HepG2 (cell line): ENCODE measurements around the gene CYCS. TPM values are rescaled to one million over a fixed set of nuclear protein-coding genes. Genes with fewer than 3 reads are reported as not detected.

Source experiments
- ATAC-seq: fragments of 200-7000 bp; cut with Tn5 transposase; 3 replicates; pipeline ENCODE4 v1.9.1; 2020; ENCODE audit warnings: mild to moderate bottlenecking, moderate library complexity
- BruUV-seq: library from RNA; stranded (reverse); fragments of 400-500 nt; replicated peaks from 2 replicates; lab custom pipeline; 2021; lab: Mats Ljungman, UMichigan
- CTCF ChIA-PET: fragments of 300-600 bp; formaldehyde crosslinking; extraction: SDS; loops from one replicate; lab custom pipeline; 2021; ENCODE audit warnings: low total read pairs, inconsistent platforms, low intra/inter-chr PET ratio; lab: Yijun Ruan, JAX
- POLR2A ChIA-PET: fragments of 350-600 bp; sonication (Branson Sonifier 250); formaldehyde crosslinking; loops from one replicate; lab custom pipeline; 2020; ENCODE audit warnings: antibody characterized with exemption, inconsistent platforms; lab: Yijun Ruan, JAX
- DNase-seq: peaks from one replicate; pipeline ENCODE4 v3.0.0-alpha.2; 2015; ENCODE audit warnings: low spot score
- FAIRE-seq: peaks from 3 replicates; lab custom pipeline; 2011; peaks lifted over from hg19 to GRCh38; lab: Jason Lieb, UNC
- H2AFZ ChIP-seq: one replicate; pipeline ENCODE4 v1.6.1; 2011; ENCODE audit warnings: low read length, inconsistent platforms
- H3K27ac ChIP-seq: fragments of 300-600 bp; 3 replicates; pipeline ENCODE4 v1.8.0; 2011; ENCODE audit warnings: mixed run types, mild to moderate bottlenecking, mixed read lengths, low read length, inconsistent platforms; ENCODE audit not compliant: insufficient read depth; ENCODE audit errors: extremely low read length
- H3K27me3 ChIP-seq, 2 experiments: fragments of 200-600 bp in 1 of 2; 2 replicates in 1 of 2; 3 replicates in 1 of 2; pipeline versions ENCODE4 v1.6.0 to v1.8.0; 2011; ENCODE audit warnings: low read length in 2 of 2, mild to moderate bottlenecking in 2 of 2, moderate library complexity in 2 of 2, inconsistent platforms in 1 of 2; ENCODE audit not compliant: insufficient read depth in 2 of 2, control insufficient read depth in 1 of 2
- H3K36me3 ChIP-seq, 2 experiments: fragments of 200-600 bp in 1 of 2; replicated peaks in 1 of 2; 2 replicates in 1 of 2; 3 replicates in 1 of 2; pipeline versions ENCODE4 v1.5.1 to v1.8.0; 2011; ENCODE audit warnings: low read length in 2 of 2, inconsistent platforms in 1 of 2; ENCODE audit not compliant: insufficient read depth in 2 of 2, control insufficient read depth in 1 of 2
- H3K4me1 ChIP-seq: 2 replicates; pipeline ENCODE4 v1.5.1; 2012; ENCODE audit warnings: low read length, inconsistent platforms; ENCODE audit not compliant: insufficient read depth
- H3K4me2 ChIP-seq: 2 replicates; pipeline ENCODE4 v1.6.0; 2011; ENCODE audit warnings: low read depth, low read length, inconsistent platforms
- H3K4me3 ChIP-seq, 3 experiments: fragments of 200-600 bp in 1 of 3; sonication (generic), shearing (Covaris generic) in 1 of 3; replicated peaks in 1 of 3; 2 replicates each; pipeline ENCODE4 v1.5.1; 2011 to 2016; ENCODE audit warnings: low read length in 3 of 3, inconsistent platforms in 2 of 3, low read depth in 2 of 3, mild to moderate bottlenecking in 2 of 3, control low read depth in 1 of 3, mixed read lengths in 1 of 3; ENCODE audit not compliant: insufficient read depth in 1 of 3
- H3K79me2 ChIP-seq: one replicate; pipeline ENCODE4 v1.6.1; 2011; ENCODE audit warnings: low read length, inconsistent platforms; ENCODE audit not compliant: insufficient read depth
- H3K9ac ChIP-seq: 2 replicates; pipeline ENCODE4 v1.6.0; 2011; ENCODE audit warnings: mild to moderate bottlenecking, low read depth, low read length, inconsistent platforms; ENCODE audit not compliant: insufficient read depth
- H3K9me3 ChIP-seq: 2 replicates; pipeline ENCODE4 v1.5.1; 2012; ENCODE audit warnings: mild to moderate bottlenecking, low read length
- H4K20me1 ChIP-seq: 2 replicates; pipeline ENCODE4 v1.6.0; 2011; ENCODE audit warnings: inconsistent platforms, mild to moderate bottlenecking, low read length, moderate library complexity; ENCODE audit not compliant: insufficient read depth
- ARNTL ChIP-seq: sonication (generic); formaldehyde crosslinking; IDR thresholded peaks from 2 replicates; pipeline ENCODE4 v1.4.0; 2020; ENCODE audit warnings: mild to moderate bottlenecking, missing genetic modification reagents
- E2F5 ChIP-seq: sonication (generic); formaldehyde crosslinking; conservative IDR thresholded peaks from 2 replicates; pipeline ENCODE4 v1.4.0; 2020; ENCODE audit warnings: missing genetic modification reagents
- FOXJ3 ChIP-seq: sonication (generic); formaldehyde crosslinking; IDR thresholded peaks from 2 replicates; pipeline ENCODE4 v1.4.0; 2020; ENCODE audit warnings: missing genetic modification reagents, mild to moderate bottlenecking, borderline replicate concordance
- GABPA ChIP-seq, 2 experiments: IDR thresholded peaks; 2 replicates each; pipeline ENCODE4 v1.6.1; 2011 to 2016; ENCODE audit warnings: low read depth in 2 of 2, low read length in 1 of 2, missing biosample characterization in 1 of 2, missing genetic modification characterization in 1 of 2
- HNF4A ChIP-seq: sonication (generic); formaldehyde crosslinking; IDR thresholded peaks from 2 replicates; pipeline ENCODE4 v1.4.0; 2020; ENCODE audit warnings: missing genetic modification reagents
- MED13 ChIP-seq: sonication (generic); formaldehyde crosslinking; IDR thresholded peaks from 2 replicates; pipeline ENCODE4 v1.5.0; 2020; ENCODE audit warnings: missing genetic modification reagents
- MTF2 ChIP-seq: sonication (generic); formaldehyde crosslinking; IDR thresholded peaks from 2 replicates; pipeline ENCODE4 v1.5.0; 2020; ENCODE audit warnings: missing genetic modification reagents, borderline replicate concordance
- PITX1 ChIP-seq: sonication (generic); formaldehyde crosslinking; IDR thresholded peaks from 2 replicates; pipeline ENCODE4 v1.5.1; 2020; ENCODE audit warnings: mild to moderate bottlenecking, missing genetic modification reagents
- SMARCE1 ChIP-seq: fragments of 450-650 bp; IDR thresholded peaks from 2 replicates; pipeline ENCODE4 v1.6.1; 2017; ENCODE audit warnings: borderline replicate concordance
- TAF15 ChIP-seq: fragments of 200-400 bp; formaldehyde crosslinking; IDR thresholded peaks from one replicate; pipeline ENCODE4 v1.6.1; 2018; ENCODE audit warnings: mild to moderate bottlenecking, low read depth, low read length; ENCODE audit not compliant: poor library complexity, severe bottlenecking
- ZBTB7B ChIP-seq: sonication (generic); formaldehyde crosslinking; IDR thresholded peaks from 2 replicates; pipeline ENCODE4 v1.4.0; 2020; ENCODE audit warnings: missing genetic modification reagents
- ZNF367 ChIP-seq: sonication (generic); formaldehyde crosslinking; IDR thresholded peaks from 2 replicates; pipeline ENCODE4 v1.4.0; 2020; ENCODE audit warnings: missing genetic modification reagents, borderline replicate concordance
- ZNF552 ChIP-seq: sonication (generic); formaldehyde crosslinking; IDR thresholded peaks from 2 replicates; pipeline ENCODE4 v1.9.0; 2022; ENCODE audit warnings: missing genetic modification reagents, mild to moderate bottlenecking, borderline replicate concordance
- ZNF850 ChIP-seq: sonication (generic); formaldehyde crosslinking; conservative IDR thresholded peaks from 2 replicates; pipeline ENCODE4 v1.9.0; 2021; ENCODE audit warnings: mild to moderate bottlenecking, missing genetic modification reagents
- WGBS: methylation state at CpG from one replicate; pipeline ENCODE4 v1.1.6; 2017; ENCODE audit warnings: low lambda C conversion rate; 5-methylcytosine and 5-hydroxymethylcytosine counted together
- in situ Hi-C: cut with HindIII; loops from 2 replicates; pipeline ENCODE4 v1.10.0; 2017; ENCODE audit warnings: low pct_unique_long_range_greater_than_20kb; ENCODE audit not compliant: extremely low pct_ligation_motif_present
- intact Hi-C: fragments of 100-400 bp; cut with micrococcal nuclease; formaldehyde crosslinking; loops from one replicate; pipeline ENCODE4 v1.10.0; 2022; ENCODE audit not compliant: unreplicated experiment
- polyA plus RNA-seq, 8 experiments: library from polyadenylated mRNA; depleted of rRNA in 3 of 8; stranded (reverse) in 7 of 8; unstranded in 1 of 8; fragments of >200 nt; fragmentation: Illumina TruSeq in 4 of 8; extraction: Trizol in 4 of 8; gene quantifications; 2 replicates each; pipeline versions ENCODE4 v1.2.1 to v1.2.3, GENCODE V29; 2011 to 2016; ENCODE audit warnings: low read depth in 4 of 8, missing spikeins in 1 of 8, mixed read lengths in 1 of 8; ENCODE audit not compliant: insufficient read depth in 1 of 8
- total RNA-seq, 5 experiments: library from RNA; depleted of rRNA; stranded (reverse); fragments of >200 nt; fragmentation: Illumina TruSeq; extraction: Trizol; gene quantifications; 2 replicates each; pipeline ENCODE4 v1.2.3, GENCODE V29; 2016; ENCODE audit warnings: low read depth in 1 of 5
- TF ChIP-seq, protein P1 (sequence below): IDR thresholded peaks from 2 replicates; pipeline ENCODE4 v1.6.1; 2012; ENCODE audit warnings: inconsistent platforms
- TF ChIP-seq, protein P2 (sequence below): sonication (generic); formaldehyde crosslinking; IDR thresholded peaks from 2 replicates; pipeline ENCODE4 v1.8.1; 2023; ENCODE audit warnings: mild to moderate bottlenecking, missing genetic modification reagents
- TF ChIP-seq, protein P3 (sequence below): sonication (generic); formaldehyde crosslinking; IDR thresholded peaks from 2 replicates; pipeline ENCODE4 v1.4.0; 2020; ENCODE audit warnings: missing genetic modification reagents

The CYCS gene
- total and polyA plus RNA-seq, 2 of the 13 experiments (the other 11 are each of a cell fraction or from before 2014, with no cell fraction given): 35.9 to 202 TPM

- H3K4me3 ChIP-seq: no peak overlapping the region
- 34% methylated on average over 1 of the region's 1 CpG for WGBS
- no peak for TF ChIP-seq FOXJ3
- no peak for TF ChIP-seq SMARCE1
- TF ChIP-seq GABPA (IDR thresholded peaks at IDR 0.05; ENCODE audit: low read depth, low read length): no peak
- TF ChIP-seq GABPA (CRISPR knock-in tag; IDR thresholded peaks at IDR 0.05; ENCODE audit: low read depth): peak; percentile 22; the same call in 1 of the 2 replicates
- no peak for TF ChIP-seq ZNF850 (CRISPR knock-in tag)
- TF ChIP-seq, all 625 proteins: peak for 1
- Histone ChIP-seq H3K4me1 (peaks cover 28% of the 10 kb centered on the region), H3K27me3 (no peaks in the 10 kb centered on the region; a peak in 1 of 5 replicates), H3K9ac (no peak overlapping the region), H3K79me2 (no peaks in the 10 kb centered on the region), H4K20me1 (no peaks in the 10 kb centered on the region), H3K36me3 (no peaks in the 10 kb centered on the region), H2AFZ (no peak overlapping the region), H3K9me3 (no peaks in the 10 kb centered on the region), H3K4me2 (no peak overlapping the region), H3K27ac (no peak overlapping the region)
- POLR2A ChIA-PET: interaction anchor here (0.6 kb wide), 1 partner anchor 13 kb away, joined by 3 read pairs; no protein-coding TSS in a partner anchor
- in situ Hi-C loops (no loop called here), intact Hi-C loops (no loop called here)
- BruUV-seq: no TSS peak
- CTCF ChIA-PET: no interaction called here
- DNase-seq (no peak), ATAC-seq (no peak), FAIRE-seq (no peak)
Measured at GRCh38 chr7:25132430-25132829, 7.4 kb upstream of the CYCS start.

GRCh38 chr7:25126751-25127150 is 1.7 kb upstream of the CYCS start:
- Histone ChIP-seq H3K9ac (no peak overlapping the region), H3K9me3 (no peaks in the 10 kb centered on the region), H3K27ac (no peak overlapping the region), H3K36me3 (peaks cover 0 to 10% of the 10 kb centered on the region in 2 experiments; a peak in 3 of 5 replicates), H3K27me3 (no peaks in the 10 kb centered on the region; a peak in 2 of 5 replicates), H3K4me2 (no peak overlapping the region), H4K20me1 (peaks cover 12% of the 10 kb centered on the region; the same call in 1 of the 2 replicates), H3K4me1 (peaks cover 15% of the 10 kb centered on the region), H3K79me2 (peaks cover 20% of the 10 kb centered on the region), H3K4me3 (no peak overlapping the region), H2AFZ (no peak overlapping the region)
- FAIRE-seq: no peak
- no TSS peak for BruUV-seq
- TF ChIP-seq MTF2 (no peak), PITX1 (CRISPR knock-in tag) (no peak), E2F5 (no peak), MED13 (CRISPR knock-in tag) (no peak), ZBTB7B (CRISPR knock-in tag) (no peak), HNF4A (no peak), ZNF552 (no peak), ARNTL (CRISPR knock-in tag) (no peak), ZNF367 (CRISPR knock-in tag) (no peak), TAF15 (no peak)
- TF ChIP-seq, protein P1, sequence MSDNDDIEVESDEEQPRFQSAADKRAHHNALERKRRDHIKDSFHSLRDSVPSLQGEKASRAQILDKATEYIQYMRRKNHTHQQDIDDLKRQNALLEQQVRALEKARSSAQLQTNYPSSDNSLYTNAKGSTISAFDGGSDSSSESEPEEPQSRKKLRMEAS: no peak
- TF ChIP-seq, protein P2, sequence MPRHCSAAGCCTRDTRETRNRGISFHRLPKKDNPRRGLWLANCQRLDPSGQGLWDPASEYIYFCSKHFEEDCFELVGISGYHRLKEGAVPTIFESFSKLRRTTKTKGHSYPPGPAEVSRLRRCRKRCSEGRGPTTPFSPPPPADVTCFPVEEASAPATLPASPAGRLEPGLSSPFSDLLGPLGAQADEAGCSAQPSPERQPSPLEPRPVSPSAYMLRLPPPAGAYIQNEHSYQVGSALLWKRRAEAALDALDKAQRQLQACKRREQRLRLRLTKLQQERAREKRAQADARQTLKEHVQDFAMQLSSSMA (CRISPR knock-in tag): no peak
- TF ChIP-seq, protein P3, sequence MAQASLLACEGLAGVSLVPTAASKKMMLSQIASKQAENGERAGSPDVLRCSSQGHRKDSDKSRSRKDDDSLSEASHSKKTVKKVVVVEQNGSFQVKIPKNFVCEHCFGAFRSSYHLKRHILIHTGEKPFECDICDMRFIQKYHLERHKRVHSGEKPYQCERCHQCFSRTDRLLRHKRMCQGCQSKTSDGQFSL (CRISPR knock-in tag): no peak
- WGBS: 34% methylated on average over 2 of the region's 2 CpGs
- in situ Hi-C loops: no loop called here
- ATAC-seq: no peak
- ChIA-PET POLR2A (no interaction called here), CTCF (no interaction called here)
- intact Hi-C loops: no loop called here
- no peak for DNase-seq
